Astrocyte of the hippocampus (primary cell): ENCODE data around the gene TPCN2.
"Not testable (repeated sequence)": the region's sequence is repeated elsewhere in the genome, so short reads cannot be mapped to it uniquely, and the experiment has no call there.

Experiments
- DNase-seq: peaks from one replicate; pipeline ENCODE4 v3.0.0; 2011; ENCODE audit warnings: low read depth, low spot score

TPCN2 gene

DNA sequence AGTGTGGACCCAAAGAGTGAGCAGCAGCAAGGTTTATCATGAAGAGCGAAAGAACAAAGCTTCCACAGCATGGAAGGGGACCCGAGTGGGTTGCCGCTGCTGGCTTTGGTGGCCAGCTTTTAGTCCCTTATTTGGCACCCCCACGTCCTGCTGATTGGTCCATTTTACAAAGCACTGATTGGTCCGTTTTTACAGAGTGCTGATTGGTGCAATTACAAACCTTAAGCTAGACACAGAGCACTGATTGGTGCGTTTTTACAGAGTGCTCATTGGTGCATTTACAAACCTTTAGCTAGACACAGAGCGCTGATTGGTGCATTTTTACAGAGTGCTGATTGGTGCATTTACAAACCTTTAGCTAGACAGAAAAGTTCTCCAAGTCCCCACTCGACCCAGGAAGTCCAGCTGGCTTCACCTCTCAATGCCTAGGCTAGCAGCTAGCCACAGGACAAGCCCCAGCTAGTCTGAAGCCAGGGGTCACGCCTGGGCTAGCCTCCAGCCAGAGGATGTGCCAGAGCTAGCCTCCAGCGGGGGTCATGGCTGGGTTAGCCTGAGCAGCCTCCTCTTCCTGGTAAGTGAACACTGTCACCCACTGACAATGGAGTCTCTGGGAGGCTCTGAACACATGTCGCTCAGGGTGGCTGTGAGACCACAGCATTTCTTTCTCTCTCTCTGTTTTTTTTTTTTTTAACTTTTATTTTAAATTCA lies 100.8 kb downstream of the TPCN2 start:
- DNase-seq: not testable (repeated sequence)

DNA sequence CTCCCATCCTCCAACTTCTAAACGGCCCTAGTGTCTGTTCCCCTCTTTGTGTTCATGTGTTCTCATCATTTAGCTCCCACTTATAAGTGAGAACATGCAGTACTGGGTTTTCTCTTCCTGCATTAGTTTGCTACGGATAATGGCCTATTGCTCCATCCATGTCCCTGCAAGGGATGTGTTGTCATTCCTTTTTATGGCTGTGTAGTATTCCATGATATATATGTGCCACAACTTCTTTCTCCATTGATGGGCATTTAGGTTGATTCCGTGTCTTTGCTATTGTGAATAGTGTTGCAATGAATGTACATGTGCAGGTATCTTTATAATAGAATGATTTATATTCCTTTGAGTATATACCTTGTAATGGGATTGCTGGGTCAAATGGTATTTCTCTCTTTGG lies 101.4 kb downstream of the TPCN2 start:
- no peak for DNase-seq

DNA sequence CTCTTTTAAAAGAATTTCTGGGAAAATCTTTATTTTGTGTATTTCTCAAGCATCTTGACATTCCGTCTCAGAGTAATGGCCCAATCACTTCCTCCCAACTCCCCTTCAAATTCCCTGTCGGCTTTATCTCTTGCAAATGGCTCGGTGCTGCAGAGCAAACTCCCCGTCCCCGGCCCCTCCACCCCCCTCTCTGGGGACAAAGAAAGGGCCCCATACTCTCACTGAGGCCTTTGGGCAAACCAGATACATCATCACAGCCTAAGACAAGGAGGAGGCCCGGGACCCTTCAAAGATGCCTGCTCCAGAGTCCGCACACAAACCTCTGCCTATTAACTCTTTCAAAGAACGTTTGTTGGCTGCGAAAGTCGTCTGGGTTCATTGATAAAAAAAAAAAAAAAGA lies 103.1 kb downstream of the TPCN2 start:
- DNase-seq: no peak

DNA sequence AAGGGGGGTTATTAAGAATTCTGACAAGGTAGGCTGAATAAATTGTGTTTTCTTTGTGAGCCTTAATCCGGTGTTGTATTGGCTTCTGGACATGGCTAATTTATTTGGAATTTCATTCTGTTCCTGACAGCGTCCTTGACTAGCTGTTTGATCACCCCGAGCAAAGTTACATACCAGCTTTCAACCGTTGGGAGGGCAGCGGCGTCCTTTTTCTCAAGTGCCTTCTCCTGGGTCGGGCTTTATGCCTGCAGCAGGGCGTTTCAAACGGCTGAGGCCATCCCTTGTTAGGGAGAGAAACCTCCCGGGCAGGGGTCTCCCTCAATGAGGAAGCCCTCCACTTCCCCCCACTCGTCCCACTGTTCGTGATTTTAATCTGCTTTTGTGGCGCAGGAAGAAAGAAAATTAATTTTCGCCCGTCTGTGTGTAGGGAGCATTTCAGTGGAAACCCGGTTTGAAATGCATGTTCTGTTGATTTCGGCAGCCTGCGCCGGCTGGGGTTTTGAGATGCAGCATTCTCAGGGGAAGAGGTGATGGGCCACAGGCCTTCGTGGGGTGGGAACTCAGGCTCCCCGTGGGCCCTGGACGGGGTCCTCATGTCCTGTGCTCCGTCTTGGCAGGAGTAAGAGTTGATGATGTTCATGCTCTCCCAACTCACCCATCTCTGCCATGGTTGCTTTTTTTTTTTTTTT lies 104.1 kb downstream of the TPCN2 start:
- DNase-seq: peak; percentile 67

DNA sequence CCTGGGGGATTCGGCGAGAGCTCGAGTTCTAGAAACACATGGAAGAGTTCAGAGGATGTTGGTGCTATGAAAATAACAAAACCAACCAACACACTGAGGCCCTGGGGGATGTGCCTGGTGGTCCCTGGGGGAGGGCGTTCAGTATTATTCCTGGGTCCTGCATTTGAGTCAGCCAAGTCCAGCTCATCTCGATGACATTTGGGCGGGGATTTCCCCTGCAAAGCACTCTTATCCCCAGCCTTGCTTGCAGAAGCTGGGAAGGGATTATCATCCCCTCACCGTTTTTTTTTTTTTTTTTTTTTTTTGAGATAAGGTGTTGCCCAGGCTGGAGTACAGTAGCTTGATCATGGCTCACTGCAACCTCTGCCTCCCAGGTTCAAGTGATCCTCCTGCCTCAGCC lies 104.9 kb downstream of the TPCN2 start:
- DNase-seq: peak; percentile 52

DNA sequence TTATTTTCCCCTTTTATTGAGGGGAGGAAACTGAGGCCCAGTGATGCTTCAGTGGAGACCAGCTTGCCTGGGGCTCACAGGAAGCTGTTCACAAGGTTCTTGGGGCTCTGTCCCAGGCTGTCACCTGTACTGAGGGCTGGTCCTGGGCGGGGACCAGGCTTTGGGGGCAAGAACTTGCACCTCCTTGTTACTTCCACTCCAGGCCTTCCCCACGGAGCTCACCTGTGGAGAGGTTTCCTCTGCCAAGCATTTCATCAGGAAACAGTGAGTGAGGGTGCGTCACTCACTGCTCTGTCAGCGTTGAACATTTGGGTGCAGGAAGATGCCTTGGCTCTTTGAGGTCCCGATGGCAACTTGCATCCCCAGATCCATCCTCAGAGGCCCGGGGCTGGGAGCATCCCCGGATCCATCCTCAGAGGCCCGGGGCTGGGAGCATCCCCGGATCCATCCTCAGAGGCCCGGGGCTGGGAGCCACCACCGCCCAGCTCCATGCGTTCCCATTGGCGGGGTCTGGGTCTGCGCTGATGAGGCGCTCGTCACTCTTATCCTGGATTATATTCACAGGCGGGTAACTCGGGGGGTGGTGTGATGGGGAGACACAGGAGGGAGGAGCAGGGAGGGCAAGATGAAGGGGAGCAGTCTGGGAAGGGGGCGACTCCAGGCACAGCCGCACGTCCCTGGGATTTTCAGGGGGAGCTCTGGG lies 105.6 kb downstream of the TPCN2 start:
- no peak for DNase-seq

DNA sequence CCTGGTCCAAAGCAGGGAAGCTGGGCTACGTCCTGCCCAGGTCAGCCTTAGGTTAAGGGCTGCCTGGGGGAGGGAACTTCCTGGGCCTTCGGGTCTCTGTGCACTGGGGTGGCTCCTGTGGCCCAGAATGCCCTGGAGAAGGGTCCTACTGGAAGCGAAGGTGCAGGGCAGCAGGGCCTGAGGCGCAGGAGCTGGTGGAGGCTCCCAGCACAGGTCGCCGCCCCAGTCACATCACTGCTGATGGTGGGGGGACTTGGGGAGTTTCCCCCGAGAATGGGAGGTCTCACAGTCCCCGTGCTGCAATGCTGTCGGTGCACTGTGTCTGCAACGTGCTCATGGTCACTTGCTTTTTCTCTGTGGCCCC lies 106.2 kb downstream of the TPCN2 start:
- DNase-seq: no peak

DNA sequence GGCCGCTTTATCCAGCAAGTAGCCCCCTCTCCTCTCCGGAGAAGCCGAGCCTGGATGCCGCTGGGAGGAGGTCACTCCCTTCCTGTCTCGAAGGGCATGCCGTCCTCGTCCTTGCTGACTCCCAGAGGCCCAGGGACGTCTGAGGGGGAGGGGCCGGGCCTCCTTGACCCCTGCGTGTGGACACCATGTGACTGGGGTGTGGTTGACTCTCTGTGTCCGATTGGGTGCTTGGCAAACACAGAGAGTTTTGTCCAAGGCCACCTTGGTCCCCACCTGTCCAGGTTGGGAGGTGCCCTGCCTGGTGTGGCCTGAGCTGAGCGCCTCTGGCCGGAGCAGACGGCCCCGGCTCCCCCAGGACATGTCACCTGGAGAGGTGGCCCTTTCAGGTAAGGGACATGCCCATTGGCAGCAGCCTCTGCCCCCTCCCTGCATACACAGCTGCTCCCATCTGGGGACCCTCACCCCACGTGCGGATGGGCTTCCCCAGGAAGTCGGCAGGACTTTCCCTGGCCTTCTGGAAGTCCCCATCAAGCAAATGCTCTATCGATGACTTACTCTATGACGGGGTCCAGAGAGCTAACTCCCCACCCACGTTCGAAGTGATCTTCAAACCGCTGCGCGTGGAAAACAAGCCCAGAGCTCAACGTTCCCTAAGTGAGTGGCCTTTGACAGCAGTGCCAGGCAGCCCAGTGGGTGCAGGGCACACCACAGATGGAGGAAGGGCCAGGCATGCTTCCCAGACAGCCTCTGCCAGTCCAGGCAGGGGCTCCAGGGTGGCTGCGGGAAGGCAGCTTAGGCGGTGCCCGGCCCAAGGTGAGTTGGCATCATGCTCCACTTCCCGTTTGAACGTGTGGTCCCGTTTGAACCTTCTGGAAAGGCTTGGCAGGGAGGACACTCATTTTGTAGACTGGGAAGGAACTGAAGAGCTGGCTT lies 106.8 kb downstream of the TPCN2 start, which contains the start of gene SMIM38:
Gene SMIM38, plus strand, starts transcription at position 634 of the 933 bp plus-strand sequence. CDS start 1,912 bp downstream, outside the sequence.
- DNase-seq: no peak

DNA sequence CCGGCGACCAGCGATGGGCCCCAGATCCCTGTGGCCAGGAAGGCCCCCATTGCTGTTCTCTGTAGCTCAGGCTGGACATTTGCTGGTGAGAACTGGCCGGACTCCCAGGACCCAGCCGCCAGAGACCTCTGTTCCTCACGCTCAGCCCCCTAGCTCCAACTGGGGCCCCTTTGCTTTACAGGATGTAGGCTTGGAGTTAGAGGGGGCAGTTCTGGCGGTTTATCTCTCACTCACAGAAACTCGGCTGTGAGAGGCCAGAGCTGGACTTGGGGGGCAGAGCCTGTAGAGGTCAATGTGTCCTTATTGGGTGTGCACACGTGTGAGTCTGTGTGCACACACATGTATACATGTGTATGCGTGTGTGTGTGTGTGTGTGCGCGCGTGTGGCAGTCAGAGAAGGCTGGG lies 107.5 kb downstream of the TPCN2 start:
- DNase-seq: no peak

DNA sequence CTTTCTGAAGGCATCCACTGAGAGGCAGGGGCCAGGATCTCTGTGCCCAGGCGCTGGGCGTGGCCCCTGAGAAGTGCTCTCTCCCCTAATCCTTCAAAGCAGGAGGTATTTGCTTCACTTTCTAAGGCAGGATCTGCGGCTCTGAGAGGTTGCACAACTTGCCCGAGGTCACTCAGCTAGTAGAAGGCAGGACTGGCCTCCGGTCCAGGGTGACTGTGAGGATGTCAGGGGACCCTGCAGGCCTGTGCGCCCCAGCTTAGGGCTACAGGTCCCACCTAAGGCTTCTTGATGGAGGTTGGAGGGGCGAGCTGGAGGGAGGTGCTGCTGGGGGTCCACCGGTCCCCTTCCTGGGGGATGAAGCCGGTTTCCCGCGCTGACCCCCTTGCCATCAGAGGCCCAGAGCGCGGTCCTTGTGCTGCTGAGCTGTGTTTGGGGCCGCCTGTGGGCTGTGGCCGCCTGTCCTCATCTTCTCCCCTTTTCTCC lies 108.0 kb downstream of the TPCN2 start:
- DNase-seq: no peak

DNA sequence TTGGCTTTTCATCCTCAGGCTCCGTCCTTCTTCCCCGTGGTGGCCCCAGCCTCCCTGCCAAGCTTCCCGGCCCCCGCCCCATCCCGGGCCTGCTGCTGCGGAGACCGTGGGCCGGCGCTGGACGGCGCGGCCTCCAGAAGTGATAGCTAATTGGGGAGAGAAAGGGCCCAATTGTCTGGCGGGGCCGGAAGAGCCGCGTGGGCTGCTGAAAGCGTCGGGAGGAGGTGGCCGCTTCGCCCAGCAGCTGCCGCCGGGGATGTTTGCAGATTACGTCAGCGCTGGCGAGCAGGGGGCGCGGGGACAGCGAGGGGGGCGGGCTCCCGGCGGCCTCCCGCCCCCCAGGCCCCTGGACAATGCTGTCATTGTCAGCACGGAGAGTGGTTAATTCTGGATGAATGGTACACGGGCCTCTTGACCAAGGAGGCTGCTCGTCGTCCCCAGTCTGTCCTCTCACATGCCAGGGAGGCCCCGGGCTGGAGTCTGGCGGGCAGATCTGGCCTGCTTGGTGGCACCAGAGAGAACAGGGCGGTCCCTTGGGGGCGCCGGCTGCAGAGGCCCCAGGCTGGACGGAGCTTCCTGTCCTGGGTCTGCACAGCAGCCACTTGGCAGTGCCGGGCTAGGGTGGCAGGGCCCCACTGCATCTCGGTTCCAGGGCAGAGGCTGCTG lies 108.6 kb downstream of the TPCN2 start:
- DNase-seq: peak; percentile 85

DNA sequence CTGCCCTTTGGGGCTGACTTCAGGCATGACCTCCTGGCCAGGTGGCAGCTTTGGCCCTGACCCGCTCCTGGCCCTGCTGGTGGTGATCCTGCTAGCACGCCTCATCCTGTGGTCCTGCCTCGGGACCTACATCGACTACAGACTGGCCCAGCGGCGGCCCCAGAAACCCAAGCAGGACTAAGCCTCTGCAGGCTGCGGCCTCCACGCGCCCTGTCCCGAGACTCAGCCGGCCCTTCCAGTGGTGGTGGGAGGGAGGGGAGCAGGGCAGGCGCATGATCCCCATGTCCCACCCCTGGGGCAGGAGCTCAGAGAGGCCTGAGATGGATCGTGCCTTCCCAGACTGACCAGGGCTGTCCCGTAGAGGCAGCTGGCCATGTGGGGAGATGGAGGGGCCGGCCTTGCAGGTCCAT lies 109.1 kb downstream of the TPCN2 start:
- no peak for DNase-seq

DNA sequence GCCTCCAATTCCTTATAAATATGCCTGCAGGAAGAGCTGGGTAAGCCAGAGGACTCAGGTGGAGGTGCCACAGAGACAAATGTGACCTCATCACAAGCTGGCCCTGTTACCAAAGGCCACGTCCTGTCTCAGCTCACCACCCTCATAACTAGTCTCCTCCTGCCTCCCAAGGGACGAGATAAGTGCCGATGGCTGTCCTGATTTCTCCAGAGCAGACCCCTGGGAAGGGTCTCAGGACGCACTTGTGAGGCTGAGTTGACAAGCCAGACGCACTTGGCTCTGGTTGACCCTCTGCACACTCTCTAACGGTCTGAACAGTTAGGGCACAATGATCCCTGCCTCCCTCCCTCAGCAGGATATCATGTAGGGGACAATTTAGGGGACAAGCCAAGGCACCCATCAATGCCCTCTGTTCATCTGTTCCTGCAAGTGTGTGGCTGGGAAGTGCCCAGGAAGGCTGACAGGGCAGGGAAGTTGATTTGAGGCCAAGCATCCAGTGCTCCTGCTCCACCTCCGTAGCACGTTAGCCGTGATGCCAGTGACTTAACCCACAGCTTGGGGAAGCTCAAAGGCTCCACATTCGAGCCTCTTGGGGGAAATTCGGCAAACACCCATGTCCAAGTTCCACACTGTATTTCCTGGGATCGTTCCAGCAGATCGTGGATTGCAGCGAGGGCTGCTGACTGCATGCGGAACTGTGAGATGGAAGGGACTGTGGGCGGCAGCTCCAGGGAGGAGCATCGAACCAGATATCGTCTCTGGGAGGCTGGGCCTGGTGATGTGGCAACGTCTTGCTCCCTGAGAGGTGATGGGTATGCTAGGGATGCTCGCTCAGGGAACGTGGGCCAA lies 109.8 kb downstream of the TPCN2 start:
- DNase-seq: no peak

DNA sequence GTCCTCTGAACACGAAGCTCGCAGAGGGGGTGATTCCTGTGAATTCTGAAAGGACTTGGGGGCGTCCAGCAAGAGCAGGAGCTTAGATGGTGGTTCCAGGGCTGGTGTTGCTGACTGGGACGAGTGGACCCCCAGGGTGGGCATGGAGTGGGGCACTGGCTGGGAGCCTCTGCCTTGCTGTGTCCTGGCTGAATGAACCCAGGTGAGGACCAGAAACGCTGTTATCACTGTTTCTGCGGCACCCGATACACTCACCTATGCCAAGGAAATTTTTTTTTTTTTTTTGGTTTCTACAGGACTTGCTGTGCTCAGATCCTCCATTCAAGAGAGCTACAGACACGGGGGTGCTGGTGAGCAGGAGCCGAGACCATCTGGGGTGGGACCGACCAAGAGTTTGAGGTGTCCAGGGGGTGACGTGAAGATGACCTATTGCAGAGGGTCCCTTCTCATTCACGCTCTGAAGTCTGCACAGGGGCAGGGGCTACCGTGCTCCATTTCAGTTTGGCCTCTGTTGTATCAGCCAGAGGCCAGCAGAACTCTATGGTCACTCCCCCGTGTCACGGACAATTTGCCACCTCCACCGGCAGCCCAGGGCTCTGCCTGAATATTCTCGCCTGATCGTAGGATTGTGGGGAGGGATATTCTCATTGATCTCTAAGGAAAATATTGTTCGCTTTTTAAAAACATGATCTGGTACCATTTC lies 110.6 kb downstream of the TPCN2 start:
- DNase-seq: no peak

DNA sequence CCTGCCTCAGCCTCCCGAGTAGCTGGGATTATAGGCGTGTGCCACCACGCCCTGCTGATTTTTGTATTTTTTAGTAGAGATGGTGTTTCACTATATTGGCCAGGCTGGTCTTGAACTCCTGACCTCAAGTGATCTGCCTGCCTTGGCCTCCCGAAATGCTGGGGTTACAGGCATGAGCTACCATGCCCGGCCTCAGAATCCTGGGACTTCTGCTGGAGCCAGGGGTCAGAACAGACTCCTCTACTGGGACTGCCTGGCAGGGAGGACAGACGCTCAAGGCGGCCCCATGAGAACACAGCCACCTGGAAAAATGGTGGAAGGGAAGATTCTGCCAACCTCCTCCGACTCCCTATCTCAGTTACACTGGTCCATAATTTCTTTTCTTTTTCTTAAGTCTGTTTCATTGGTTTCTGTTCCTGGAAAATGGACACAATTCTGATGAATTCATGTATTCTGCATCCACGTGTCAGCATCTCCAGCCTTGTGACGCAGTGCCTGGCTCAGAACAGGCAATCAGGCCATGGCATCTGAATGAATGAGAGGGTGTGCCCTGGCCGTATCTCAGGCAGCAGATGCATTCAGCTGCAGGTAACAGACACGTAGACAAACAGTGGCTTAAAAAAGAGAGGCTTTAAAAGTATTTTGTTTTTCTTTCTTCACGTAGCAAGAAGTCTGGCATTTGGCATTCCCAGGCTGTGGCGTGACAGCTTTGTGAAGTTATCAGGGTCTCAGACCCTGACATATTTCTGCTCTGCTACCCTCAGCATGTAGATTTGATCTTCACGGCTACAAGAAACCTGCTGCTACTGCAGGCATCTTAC lies 111.8 kb downstream of the TPCN2 start:
- no peak for DNase-seq

DNA sequence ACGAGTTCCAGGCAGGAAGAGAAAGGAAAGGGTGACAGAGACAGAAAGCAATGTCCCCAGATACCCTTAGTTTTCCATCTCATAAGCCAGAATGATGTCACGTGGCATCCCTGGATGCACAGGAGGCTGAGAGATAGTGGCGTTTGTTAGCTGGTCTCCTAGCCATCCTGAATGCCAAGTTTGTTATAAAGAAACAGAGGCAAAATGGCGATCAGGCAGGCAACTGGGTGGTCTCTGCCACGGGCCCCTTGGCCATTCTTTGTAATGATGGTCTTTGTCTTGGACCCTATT lies 112.3 kb downstream of the TPCN2 start:
- DNase-seq: no peak

DNA sequence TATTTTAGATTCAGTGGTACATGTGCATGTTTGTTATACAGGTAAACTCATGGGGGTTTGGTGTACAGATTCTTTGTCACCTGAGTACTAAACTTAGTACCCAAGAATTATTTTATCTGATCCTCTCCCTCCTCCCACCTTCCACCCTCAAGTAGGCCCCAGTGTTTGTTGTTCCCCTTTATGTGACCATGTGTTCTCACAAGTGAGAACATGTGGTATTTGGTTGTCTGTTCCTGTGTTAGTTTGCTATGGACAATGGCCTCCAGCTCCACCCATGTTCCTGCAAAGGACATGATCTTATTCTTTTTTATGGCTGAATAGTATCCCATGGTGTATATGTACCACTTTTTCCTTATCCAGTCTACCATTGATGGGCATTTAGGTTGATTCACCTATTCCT lies 113.8 kb downstream of the TPCN2 start:
- no peak for DNase-seq

DNA sequence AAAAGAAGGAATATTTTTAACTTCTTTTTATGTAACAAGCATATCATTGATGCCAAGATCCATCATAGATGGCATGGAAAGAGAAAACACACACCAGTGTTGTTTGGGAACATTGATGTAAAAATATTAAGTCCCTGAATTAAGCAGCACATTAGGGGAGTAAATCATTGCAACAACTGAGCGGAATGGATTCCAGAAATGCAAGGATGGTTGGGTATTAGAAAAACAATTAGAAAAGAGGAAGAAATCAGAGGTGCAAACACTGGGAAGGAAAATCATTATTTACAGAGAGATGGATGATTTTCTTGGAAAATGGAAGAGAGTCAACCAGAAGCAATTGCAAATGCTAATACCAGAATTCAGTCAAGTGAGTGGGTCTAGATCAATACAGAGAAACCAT lies 115.1 kb downstream of the TPCN2 start:
- no peak for DNase-seq

DNA sequence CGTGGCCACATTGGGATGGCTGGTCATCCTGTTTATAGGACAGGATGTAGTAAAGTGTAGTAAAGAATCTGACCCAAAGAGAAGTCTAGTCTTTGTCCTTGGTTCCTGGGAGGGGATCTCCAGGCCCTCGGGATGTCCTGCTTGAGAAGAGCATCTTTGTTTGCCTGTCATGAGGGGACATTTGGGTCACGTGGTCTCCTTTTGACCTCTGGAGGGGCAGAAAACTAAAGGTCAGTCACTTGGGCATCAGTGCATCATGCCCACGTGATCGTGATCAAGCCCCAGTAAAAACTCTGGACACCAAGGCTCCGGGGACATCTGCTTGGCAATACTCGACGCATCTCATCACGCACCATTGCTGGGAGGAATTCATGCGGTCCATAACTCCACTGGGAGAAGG lies 116.1 kb downstream of the TPCN2 start:
- no peak for DNase-seq
